ENCODE data around the gene LMCD1. TPM values are rescaled to one million over a fixed set of nuclear protein-coding genes. Genes with fewer than 3 reads are reported as not detected.
A peak's percentile ranks its signal among the peaks of the same experiment; 100 is the strongest.

The LMCD1 gene, protein sequence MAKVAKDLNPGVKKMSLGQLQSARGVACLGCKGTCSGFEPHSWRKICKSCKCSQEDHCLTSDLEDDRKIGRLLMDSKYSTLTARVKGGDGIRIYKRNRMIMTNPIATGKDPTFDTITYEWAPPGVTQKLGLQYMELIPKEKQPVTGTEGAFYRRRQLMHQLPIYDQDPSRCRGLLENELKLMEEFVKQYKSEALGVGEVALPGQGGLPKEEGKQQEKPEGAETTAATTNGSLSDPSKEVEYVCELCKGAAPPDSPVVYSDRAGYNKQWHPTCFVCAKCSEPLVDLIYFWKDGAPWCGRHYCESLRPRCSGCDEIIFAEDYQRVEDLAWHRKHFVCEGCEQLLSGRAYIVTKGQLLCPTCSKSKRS
- 43.3 TPM for total RNA-seq

DNA sequence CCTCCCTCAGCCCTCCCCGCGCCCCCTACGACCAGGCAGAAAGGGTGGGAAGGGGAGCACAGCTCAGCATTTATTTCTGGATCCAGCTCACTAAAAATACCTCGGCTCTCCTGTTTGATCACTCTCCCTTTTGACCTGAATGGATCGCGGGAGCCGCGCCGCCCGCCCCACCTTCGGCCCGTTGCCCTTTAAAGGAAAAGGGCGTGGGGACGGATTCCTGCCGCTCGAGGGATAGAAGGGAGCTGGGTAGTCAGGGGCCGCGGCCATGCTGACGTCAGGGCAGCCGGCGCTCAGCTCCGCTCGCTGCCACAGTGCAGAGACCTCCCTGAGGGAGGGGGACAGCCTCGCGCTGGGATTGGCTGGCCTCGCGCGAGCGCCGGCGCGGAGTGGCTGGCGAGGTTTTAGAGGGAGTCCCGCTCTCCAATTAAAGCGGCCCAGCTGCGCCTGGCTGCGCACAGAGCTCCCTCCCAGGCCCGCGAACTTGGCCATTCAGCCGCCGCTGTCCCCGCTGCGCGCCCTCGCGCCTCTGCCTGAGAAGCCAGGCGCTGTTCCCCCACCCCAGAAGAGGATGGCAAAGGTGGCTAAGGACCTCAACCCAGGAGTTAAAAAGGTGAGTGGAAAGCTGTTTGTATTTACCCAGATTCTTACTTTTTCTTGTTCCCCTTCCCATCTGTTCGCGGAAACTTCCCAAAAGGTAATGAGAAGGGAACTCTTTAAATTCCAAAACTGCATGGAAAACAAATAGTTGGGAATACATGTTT is at the start of gene LMCD1:
LMCD1 (plus strand) TSS at position 453 of the 761 bp plus-strand sequence; CDS start at position 569, 116 bp downstream.
- DNase-seq (ENCODE audit: low spot score) = peak; percentile 93

DNA sequence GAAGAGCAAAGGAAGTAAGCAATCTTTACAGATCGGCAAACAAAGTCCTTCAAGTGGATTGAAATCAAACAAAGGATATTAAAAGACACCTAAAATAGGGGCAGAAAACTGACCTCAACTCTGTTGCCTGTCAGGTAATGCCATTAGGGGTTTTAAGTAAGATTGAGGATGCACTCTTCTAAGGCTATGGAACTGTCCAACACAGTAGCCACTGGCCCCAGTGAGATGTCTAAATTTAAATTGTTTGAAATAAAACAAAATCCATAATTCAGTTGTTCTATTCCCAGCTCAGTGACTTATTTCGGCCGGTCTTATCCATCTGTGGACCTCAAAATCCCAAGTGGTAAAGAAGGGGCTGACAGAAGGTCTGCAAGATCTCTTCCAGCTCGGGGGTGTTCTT is 49.5 kb upstream of the LMCD1 start:
- no peak for DNase-seq (ENCODE audit: low spot score)

DNA sequence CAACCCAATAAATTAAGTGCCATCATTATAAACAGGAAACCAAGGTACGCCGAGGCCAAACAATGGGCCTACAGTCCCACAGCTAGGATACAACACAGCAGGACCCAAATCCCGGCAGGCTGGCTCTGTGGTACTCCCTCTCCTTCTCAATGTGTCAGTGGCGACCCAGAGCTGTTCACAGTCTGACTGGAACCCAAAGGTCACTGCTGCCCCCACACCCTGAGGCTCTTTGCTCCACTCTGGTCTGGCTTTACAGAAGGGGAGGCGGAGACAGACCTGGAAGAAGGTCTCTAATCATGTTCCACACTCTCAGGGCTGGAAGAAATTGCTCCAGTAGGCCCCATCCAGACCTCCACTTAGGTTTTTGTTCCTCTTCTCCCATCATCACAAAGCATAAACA is 48.5 kb upstream of the LMCD1 start:
- DNase-seq (ENCODE audit: low spot score) = no peak

DNA sequence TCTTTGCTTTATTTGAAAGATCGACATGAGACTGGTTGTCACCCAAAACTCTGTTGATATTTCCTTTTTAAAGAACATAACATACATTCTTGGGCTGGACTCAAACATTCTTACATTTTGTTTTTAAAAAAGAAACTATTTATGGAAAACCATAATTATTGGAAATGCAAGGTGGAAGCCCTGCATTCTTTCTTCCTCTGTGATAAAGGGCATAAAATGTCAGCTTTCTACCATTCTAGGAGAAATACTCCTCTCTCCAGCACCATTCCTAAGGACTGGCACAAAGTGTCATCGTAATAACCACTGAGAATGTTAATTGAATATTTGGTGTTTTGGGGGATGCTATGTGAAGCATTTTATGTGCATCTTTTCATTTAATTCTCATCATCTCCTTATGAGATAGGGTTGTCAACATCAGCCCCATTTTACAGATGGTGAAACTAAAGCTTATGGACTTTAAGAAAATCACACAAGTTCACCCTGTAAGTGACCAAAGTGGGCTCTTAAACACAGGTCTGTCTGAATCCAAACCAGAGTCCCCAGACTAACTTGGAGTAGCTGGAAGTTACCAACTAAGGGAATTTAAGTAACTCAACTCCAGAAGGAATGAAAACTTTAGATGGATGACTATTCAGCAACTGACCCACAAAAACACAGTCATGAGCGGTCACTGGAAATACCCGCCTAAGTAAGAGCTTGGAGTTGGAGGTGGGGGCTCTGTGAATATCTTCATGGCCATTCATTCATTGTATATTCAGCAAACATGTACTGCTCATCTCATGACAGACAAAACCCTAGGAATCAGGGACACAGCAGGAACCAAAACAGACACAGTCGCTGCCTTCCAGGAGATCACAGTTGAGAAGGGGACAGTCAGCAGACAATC is 45.9 kb upstream of the LMCD1 start:
- no peak for DNase-seq (ENCODE audit: low spot score)

DNA sequence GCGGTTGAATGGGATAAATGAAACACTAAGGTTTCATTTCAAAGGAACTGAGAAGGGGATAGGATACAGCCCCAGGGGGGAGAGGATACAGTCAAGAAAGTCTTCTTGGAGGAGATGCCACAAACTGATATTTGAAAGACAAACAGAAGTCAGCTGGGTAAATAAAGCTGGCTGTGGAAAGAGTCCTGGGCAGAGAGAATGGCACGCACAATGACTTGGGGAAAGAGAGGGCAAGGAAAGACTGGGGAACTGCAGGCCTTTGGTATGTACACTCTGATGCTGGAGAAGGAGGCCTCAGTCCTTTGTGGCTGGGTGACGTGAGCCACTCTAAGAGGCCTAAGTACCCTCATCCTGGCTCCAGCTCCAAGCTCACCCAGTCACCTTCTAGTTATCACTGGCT is 45.2 kb upstream of the LMCD1 start:
- DNase-seq (ENCODE audit: low spot score) = no peak

DNA sequence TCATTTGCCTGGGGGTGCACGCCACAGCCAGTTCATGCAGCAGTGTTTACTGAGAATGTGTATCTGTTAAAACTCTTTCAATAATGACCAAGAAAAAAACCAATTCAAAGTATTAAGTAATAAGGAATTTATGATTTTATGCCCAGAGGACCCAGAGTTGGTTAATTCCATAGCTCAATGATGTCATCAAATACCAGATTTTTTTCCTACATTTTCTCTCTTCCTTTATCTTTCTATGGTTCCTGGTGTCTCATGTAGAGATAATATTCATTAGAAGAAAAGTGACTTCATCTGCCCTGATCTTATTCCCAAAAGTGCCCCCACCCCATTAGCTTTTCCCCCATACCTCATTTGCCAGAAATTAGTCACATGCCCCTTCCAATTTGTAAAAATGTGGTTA is 44.6 kb upstream of the LMCD1 start:
- DNase-seq (ENCODE audit: low spot score) = no peak

DNA sequence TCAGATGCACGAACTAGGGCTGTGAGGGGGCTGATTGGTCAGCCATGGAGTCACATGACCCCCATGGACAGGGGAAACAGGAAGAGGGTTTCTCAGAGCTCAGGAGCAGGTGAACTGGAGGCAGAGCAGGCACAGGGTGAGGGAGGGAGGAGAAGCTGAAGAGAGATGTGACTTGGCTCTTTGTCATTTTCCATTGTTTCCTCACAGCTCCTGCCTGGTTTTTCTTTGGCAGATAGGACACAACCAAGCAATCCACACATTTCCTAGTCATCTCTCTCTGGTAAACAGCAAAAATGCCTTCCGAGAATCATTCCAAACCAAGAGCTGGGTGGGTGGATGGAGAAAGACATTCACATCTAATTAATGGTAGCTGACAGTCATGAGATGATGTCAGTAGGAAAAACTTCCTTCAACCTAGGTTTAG is 43.4 kb upstream of the LMCD1 start:
- DNase-seq (ENCODE audit: low spot score) = no peak

DNA sequence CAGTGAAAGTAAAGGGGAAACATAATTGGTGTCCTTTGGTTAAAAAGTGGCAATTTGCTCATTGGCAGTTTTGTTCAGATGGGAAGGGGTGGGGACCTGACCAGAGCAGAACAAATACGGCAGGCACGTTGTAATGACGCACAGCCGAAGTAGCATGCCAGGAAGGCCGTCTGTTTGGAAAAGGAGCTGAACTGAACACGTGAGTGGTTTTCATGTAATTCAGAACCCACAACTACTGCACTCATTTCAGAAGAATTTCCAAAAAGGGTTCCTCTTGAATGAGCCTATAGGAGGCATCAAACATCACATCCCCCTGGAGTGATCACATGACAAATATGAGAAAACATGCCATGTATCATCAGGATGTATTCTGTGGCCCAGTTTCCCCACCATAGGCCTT is 42.9 kb upstream of the LMCD1 start:
- DNase-seq (ENCODE audit: low spot score) = no peak

DNA sequence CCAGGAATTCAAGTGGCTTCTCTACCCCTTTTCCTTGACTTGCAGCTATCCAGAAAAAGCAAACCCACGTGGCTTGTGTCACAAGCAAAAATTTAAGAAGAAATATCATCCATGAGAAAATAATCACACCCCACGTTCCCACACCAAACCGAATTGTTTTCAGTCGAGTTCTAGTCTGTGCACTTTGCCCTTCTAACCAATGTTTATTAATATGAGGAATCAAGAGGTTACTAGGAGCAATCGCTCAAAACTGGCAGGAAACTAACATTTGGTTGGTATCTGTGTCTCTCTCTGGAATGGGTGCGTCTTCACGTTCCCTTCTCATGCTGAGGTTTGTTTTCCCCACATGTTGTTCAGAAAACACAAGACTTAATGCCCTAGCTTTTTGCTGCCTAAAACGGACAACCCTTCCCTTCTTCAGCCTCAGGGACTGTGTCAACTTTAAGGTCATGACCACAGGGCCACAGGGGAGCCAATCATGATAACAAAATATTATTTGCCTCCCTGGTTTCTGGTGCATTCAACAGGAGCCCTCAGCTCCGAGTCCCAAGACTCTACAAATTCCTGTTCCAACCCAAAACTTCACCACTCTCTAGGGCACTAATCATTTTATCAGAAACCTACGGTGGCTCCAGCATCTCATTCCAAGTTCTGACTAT is 41.4 kb upstream of the LMCD1 start:
- DNase-seq (ENCODE audit: low spot score) = no peak

DNA sequence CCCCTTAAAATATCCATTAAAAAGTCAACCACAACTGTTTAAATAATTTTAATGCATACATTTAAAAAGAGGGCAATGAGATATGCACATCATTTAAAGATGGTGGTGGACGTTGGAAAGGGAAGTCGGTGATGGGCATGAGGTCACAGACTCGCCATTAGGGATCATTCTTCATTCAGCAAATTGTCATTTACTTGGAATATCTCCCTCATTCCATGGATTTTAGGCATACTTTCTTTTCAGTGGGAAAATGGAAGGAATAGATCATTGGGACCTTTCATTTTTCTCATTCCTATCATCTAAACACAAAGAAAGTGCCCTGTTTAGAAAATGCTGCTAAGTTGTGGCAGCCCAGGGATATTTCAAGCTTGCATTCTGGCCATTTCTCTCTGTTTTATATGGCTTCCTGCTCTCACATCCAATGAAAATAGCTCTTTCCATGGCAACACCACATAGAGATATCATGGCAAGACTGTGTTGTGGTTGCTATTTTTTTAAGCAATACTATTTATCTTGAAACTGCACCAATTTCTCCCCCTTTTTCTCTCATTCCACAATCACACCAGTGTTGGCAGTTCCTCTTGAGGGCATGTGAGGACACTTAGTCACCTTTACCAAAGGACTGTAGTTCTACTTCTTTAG is 40.7 kb upstream of the LMCD1 start:
- DNase-seq (ENCODE audit: low spot score) = no peak

DNA sequence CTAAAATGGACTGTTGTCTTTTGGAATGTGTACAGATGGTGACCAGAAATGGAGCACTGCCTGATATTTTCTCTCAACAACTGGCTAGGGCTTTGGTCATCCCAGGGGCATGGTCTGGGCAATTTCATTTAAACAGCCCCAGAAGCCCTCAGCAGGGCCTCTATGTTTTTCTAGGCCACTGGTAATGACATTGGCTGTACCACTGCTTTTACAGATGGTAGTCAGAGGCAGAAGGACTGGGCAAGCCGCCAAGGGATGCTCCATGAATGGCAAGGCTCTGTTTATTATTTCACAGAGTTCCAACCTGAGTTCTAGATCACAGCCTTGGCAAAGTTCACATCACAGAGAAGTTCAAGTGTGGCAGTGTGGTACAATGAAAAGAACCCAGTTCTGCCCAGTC is 37.0 kb upstream of the LMCD1 start:
- no peak for DNase-seq (ENCODE audit: low spot score)

DNA sequence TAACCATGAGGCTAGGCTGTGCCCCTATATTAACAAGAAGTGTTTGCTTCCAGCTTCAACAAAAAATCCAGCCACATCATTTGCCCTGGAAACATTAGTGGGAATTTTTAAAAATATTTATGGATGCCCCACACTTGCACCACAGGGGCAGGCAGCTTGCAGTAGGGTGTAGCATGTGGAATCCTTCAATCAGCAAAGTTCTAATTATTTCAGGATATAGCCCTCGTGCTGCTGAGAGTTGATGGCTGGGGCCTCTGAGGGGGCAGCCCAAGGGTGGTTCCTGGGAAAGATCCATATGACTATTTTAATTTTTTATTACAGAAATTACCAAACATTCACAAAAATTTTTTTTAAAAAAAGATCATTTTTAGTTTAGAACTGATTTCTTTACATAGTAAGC is 35.1 kb upstream of the LMCD1 start:
- DNase-seq (ENCODE audit: low spot score) = no peak

DNA sequence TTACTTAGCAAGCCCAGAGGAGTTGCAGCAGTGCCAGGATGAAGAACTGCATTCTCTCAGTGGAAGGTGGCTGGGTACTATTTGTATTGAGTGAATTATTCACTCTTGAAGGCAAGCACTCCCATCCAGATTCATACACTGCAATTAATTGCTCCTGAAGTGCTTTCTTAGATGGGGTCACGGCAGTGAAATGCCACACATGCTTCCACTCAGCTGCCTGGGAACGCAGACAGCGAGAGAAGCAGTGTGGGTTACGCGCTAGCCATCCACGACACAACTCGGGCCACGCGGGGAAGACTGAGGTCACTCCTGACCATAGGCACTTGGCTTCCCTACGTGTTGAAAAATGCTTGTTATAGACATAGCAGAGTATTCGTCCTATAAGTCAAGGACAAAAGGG is 30.8 kb upstream of the LMCD1 start:
- no peak for DNase-seq (ENCODE audit: low spot score)

DNA sequence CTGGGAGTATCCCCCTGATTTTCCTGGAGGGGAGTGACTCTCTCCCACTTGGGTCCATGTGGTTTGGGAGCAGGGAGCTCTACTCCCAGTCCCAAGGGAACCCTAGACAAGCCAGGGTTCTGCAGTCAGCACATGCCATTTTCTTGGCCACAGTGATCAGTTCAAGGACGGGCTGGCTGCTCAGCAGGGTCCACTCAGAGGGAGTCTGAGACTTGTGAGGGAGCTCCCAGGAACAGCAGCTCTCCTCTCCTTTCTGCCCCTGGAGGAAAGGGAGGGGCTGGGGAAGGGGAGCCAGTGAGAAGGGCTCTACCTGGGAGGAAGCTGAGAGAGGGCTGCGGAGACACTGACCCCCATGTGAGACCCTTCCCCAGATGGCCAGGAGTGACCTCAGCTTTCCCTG is 29.1 kb upstream of the LMCD1 start:
- DNase-seq (ENCODE audit: low spot score) = no peak

DNA sequence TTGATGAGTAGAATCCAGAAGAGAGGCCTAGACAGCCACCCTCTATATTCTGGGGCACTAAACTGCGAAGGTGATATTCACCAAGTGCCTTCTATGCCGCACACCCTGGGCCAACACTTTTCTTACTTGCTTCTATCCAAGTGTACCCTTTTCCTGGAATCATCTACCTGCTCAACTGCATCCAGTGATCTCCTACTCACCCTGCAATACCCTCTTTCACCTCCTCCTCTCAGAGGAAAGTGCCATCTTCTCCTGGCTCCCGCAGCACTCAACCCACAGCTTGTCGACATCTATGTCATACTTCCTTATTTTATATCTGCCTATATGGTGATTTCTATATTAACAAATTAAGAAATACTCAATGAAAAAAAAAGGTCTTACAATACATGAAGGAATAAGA is 28.6 kb upstream of the LMCD1 start:
- DNase-seq (ENCODE audit: low spot score) = no peak

DNA sequence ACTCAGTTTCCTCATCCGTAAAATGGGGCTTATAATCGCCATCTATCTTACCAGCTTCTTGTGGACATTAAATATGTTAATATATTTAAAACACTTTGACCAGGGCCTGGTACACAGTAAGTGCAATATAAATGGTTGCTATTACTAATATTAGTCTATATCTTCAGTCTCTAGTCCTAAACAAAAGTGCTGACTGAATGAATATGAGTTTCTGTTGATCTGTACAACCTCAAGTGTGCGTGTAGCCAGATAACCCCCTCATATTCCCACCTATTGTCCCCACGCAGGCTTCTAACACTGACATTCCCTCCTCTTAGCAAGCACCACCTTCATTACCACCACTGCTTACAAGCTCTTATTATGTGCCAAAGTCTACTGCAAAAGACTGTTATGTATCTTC is 27.6 kb upstream of the LMCD1 start:
- DNase-seq (ENCODE audit: low spot score) = no peak

DNA sequence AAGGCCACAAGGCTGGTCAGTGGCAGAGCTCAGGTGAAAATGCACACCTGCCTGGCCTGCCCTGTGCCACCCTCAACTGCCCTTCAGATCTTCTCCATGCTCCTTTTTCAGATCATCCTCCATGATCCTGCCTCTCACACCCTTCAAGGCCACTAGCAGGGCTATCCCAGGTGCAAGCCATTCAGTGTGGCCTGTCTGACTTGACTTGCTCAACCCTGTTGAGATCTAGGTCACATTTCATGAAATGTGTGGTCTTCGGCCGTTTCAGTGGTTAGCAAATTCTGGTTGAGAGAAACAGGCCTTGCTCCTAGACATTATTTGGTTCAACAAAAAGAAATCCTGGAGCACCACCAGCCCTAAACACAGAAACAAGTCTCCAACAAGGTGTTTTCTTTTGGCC is 26.6 kb upstream of the LMCD1 start:
- no peak for DNase-seq (ENCODE audit: low spot score)

DNA sequence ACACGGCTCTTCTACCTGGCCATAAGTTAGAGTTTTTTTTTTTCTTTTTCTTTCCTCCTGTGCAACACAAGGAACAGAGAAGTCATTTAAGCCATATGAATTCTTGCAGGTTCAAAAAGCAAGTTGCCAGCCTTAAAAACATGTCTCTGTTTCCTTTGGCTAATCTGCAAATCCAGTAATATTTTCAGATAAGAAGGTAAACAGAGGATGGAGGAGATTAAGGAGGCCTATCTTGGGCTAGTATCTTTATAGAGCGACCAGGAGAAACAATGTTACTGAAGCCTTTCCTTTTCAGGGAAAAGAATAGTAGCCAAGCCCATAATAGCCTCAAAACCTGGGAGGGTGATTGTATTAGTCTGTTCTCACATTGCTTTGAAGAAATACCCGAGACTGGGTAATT is 20.9 kb upstream of the LMCD1 start:
- DNase-seq (ENCODE audit: low spot score) = no peak

DNA sequence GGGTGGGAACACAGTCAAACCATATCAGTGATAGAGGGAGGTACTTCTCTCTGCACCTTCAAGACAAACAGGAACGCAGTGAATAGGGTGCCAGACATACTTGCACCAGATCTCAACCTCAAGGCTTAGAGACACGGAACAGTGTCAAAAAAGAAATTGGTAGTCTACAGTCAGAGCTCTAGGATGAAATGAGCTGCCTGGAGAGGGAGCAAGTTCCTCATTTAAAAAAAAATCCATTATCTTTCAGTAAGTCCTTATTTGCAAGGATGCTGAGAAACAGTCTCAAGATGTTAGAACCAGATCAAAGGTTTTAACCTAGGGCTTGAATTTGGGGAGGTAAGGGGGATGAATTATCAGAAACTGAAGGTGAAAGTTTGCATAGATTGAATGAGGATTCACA is 20.2 kb upstream of the LMCD1 start:
- no peak for DNase-seq (ENCODE audit: low spot score)

DNA sequence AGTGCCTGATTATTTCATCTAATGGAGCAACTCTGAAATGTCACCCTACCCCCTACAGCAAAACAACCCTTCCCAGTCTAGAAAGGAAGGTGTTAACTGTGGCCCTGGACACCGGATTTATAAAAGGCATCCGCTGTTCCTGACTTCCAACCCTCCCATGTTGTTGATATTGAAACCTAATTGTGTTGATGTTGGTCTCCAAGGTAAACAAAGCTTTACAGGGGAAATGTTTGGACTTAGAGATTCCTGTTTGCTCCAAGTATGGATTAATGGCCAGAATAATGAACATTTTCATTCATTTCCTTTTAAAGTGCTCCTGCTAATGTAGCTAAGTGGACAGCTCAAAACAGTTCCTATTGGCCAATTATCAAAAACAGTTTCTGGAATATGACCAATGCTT is 19.4 kb upstream of the LMCD1 start:
- no peak for DNase-seq (ENCODE audit: low spot score)

DNA sequence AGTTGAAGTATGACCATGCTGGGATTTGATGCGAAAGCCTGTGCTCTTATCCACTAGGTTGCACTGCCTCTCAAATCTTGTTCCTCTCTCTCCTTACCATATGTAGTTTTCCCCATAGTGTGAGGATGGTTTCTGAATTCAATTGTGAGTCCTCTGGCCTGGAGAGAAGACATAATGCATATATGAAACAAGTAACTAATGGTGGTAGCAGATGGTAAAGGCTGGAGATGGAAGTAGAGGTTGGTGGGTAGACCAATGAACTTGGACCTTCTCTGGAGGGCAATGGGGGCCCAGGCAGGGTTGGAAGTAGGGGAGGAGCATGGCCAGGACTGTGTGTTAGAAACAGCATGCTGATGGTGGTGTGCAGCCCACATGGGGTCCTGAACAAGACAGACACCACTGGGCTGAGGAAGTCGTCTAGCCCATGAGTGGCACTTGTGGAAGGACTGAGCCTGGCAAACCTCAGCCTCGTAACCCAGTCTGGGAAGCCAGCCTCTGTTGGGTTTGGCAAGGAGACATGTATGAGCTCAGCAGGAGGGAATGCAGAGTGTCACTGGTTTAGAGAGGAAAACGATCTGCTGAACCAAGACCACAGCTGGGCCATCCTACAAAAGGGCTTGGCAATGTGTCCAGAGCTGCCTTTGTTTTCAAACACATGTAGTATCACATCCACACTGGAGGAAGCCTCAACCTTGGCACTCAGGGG is 18.5 kb upstream of the LMCD1 start:
- DNase-seq (ENCODE audit: low spot score) = peak; percentile 74
